ENCODE measurements around the gene DIS3. TPM values are rescaled to one million over a fixed set of nuclear protein-coding genes. Genes with fewer than 3 reads are reported as not detected.
"Not testable (repeated sequence)": the region's sequence is repeated elsewhere in the genome, so short reads cannot be mapped to it uniquely, and the experiment has no call there.

The DIS3 gene
- total RNA-seq, 1 donor from 2014 or later: 13.6 TPM

DNA sequence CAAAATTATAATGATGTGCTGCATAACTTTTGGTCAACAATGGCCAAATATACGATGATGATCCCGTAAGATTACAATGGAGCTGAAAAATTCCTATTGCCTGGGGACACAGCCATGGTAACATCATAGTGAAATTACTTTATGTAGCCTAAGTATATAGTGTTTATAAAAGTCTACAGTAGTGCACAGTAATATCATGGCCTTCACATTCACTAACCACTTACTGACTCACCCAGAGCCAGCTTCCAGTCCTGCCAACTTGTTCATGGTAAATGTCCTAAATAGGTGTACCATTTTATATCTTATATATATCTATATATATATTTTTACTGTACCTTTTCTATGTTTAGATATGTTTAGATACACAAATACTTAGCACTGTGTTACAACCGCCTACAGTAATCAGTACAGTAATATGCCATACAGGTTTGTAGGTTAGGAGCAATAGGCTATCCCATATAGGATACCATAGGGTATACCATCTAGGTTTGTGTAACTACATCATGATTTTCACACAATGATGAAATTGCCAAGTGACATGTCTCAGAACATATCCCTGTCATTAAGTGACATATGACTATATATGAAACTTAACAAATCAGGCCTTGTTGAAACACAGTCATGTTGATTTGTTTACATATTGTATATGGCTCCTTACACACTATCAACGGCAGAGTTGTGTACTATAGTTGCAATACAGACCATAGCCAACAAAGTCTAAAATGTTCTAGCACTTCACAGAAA lies 23.7 kb downstream of the DIS3 start:
- intact Hi-C loops (cut with micrococcal nuclease): no loop called here
- ATAC-seq (no peak), DNase-seq (no peak)

DNA sequence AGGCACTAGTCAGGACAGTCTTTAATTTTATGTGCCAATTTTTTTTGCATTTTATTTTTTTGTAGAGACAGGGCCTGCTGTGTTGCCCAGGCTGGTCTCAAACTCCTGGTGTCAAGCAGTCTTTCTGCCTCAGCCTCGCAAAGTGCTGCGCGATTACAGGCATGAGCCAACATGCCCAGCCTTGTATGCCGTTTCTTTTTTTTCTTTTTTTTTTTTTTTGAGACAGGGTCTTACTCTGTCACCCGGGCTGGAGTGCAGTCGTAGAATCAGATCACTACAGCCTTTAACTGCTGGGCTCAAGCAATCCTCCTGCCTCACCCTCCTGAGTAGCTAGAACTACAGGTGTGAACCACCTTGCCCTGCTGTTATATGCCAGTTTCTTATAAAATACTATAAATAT lies 27.6 kb downstream of the DIS3 start:
- intact Hi-C loops (cut with micrococcal nuclease): no loop called here

DNA sequence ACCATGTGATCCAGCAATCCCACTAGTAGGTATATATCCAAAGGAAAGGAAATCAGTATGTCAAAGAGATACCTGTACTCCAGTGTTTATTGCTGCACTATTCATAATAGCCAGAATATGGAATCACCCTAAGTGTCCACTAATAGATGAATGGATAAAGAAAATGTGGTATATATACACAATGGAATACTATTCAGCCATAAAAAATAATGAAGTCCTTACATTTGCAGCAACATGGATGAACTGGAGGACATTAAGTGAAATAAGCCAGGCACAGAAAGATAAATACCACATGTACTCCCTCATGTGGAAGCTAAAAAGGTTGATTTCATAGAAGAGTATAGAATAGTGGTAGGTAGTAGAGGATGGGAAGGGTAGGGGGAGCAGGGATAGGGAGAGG lies 30.5 kb downstream of the DIS3 start:
- DNase-seq (no peak), ATAC-seq (no peak)
- intact Hi-C loops (cut with micrococcal nuclease): no loop called here

More for the DNA sequence above, 27.6 kb downstream of the DIS3 start:
- no peak for DNase-seq
- ATAC-seq: no peak

DNA sequence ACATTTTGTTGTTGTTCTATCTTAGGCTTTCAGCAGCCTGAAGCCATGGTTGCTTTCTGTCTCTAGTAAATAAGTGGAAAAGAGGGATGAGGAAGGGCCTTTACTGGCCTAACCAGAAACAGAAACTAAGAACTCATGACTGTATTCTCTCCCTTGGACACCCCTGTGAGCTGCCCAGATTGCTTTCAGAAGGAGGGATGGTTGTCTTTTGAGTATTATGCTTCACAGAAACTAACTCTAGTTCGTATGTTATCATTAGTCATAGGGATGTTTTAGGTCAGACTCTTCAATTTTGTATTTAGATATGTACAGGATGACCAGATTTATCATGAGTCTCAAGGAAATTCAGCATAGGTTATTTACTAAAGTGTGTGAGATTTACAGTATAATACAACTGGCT lies 36.4 kb downstream of the DIS3 start:
- ATAC-seq: no peak
- DNase-seq: no peak
- intact Hi-C loops (cut with micrococcal nuclease): no loop called here

DNA sequence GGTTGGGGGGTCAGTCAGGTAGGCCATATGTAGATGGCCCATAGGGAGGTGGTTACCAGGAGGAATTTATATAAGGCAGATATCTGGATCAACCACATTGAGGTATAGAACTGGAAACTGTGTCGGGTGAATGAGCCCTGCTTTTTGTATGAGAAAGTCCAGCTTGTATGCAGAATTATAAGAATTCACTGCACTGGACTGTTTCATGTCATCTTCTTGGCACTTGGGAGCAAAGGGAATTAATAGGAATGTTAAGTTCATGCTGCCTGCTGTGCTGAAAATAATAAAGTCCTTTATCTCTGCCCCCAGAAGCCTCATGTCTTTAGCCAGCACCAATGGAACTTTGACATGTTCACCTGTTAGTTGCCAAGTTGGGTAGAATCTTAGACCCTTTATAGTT lies 41.7 kb downstream of the DIS3 start:
- intact Hi-C loops (cut with micrococcal nuclease): no loop called here
- no peak for DNase-seq

DNA sequence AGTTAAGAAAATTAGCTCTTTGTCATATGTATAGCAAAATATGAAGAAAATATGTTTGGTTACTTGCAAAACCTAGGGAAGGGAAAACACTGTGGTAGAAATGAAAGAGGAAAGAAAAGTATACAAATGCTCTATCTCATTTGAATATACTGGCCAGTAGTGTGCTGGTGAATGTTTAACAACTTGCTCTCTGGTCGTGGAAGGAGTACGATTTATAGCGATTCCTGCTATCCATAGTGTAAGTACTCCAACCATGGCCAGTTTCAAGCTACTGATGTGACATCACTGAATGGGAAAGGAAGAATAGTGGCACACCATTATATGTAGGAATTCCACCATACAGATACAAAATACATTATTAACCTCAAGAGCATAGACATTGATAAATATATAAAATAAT lies 44.7 kb downstream of the DIS3 start:
- intact Hi-C loops (cut with micrococcal nuclease): no loop called here
- ATAC-seq (no peak), DNase-seq (no peak)

More for the DNA sequence above, 41.7 kb downstream of the DIS3 start:
- no peak for ATAC-seq

DNA sequence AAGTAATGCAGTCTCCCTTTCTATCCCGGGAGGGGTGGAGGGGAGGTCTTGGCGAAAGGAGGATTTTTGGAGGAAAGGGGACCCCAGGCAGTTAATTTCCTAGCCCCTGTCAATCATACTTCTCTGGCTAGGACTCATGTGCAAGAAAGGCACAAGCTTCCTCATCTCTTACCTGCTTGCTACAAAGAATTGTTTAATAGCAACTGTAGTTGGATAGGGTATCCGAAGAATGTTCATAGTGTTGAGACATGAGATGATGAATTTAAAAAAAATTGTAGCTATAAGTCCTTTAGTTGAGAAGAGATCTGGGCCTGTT lies 53.5 kb downstream of the DIS3 start:
- DNase-seq (no peak), ATAC-seq (no peak)
- intact Hi-C loops (cut with micrococcal nuclease): no loop called here

DNA sequence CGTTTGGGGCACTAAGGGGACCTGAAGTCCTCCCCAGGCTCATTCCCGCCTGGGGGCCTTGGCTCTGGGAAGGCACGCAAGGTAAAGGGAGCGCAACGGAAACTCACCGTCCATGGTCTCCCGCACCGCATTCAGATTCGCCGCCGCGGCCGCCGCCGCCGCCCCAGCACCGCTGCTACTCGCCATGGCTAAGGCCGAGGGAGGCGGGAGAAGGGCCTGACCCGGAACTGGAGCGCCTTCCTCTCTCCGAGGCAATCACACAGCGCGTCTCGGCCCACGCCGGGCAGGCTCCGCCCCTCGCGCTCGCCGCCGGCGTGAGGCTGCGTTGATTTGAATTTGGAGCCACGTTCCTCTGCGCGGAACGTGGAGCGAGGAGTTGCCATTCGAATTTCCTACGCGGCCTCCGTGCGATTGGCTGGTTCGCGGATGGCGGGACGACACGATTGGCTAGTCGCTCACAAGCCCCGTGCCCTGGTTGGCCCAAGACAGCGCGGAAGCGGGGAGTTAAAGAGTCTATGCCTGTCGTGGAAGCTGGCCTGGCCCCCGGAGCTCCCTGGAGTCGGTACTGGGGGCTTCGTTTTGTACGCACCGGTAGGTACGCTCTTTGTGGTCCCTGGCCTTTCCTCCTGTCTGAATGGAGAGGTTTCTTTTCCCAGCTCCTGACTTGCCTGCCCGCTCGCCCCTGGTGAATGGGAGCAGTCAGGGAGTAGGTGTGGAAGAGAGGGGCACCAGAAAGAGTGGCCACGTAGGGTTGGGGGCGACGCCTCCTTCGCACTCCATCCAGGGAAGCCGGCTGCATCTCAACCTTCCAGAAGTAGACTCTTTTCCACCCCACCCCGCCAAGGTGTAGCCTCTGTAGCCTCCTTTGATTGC lies 54.0 kb downstream of the DIS3 start, which contains the start of the genes BORA and MZT1:
TSS of gene BORA (plus strand) at position 507 of the 873 bp plus-strand sequence. CDS start 1,018 bp downstream, outside the sequence.
TSS of gene MZT1 (minus strand) at position 213 of the 873 bp plus-strand sequence. CDS start at position 186, 27 bp downstream.
- peak; percentile 96 for DNase-seq
- intact Hi-C loops (cut with micrococcal nuclease): no loop called here
- peak; percentile 99 for ATAC-seq

DNA sequence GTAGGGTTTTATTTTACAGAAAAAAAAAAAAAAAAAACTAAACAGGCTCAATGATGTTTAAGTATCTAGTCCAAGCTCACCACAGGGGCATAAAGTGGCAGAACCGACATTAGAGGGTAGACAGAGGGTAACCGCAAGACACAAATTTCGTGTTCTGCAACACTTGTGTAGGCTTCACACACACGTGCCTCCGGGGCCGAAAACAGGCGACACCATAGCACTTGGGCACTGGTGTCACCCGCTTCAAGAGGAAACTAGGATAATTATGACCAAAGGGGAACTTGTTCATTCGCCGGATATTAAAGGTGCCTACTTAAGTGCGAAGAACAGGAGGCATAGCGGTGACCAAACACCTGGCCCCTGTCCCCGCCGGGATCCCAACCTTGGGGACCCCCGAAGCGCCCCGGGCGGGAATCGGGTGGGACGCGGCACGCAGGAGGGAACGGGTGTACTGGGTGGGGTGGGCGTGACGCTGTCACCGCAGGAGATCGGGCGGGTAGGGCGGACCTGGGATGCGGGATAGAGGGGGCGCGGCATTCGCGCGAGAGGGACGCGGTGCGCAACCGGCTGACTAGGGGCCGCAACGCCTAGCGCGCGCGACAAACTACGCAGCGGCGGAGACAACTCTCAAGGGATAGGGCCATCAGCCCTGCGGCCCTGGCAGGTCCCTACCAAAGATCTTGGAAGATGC lies 54.8 kb downstream of the DIS3 start:
- ATAC-seq (peak; percentile 47), DNase-seq (peak; percentile 60)
- intact Hi-C loops (cut with micrococcal nuclease): no loop called here

DNA sequence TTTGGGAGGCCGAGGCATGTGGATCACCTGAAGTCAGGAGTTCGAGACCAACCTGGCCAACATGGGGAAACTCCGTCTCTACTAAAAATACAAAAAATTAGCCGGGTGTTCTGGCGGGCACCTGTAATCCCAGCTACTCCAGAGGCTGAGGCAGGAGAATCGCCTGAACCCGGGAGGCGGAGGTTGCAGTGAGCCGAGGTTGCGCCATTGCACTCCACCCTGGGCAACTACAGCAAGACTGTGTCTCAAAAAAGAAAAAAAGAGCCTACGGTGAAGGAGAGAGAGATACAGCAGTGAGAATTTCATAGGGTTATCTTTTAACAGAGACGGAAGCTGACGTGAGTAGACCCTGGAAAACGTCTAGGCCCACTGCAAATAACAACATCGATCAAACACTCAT lies 55.5 kb downstream of the DIS3 start:
- intact Hi-C loops (cut with micrococcal nuclease); ATAC-seq; DNase-seq: not testable (repeated sequence)

DNA sequence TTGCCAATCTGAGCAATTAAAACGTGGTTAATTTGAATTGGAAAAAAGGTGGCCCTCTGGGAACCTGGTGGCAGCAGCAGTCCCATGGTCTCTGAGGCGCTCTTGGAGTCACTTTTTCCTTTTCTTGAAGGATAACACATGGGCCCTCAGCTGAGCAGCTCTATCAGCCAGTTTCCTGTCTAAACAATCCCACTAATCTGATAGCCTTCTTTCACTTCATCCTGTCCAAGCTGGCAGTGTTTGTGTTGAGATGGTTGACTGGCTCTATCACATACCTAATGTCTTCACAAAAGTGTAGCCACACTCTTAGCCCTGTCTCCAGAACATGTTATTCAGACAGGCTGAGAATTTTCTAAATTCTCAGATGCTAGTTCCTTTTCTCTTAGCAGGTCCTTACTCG lies 64.9 kb downstream of the DIS3 start:
- no peak for DNase-seq
- intact Hi-C loops (cut with micrococcal nuclease): no loop called here
- ATAC-seq: no peak

Other genes starting within 250 kb of the DIS3 start
- gene MZT1, start 54.3 kb downstream of the DIS3 start, total RNA-seq: 6.8 TPM
- gene BORA, start 54.0 kb downstream of the DIS3 start, total RNA-seq: 0.62 TPM
- gene PIBF1, start 233 bp upstream of the DIS3 start, total RNA-seq: 11.2 TPM

All from left ventricle myocardium superior (tissue), 1 donor.